ENCODE measurements around the gene STARD10.
A peak's percentile ranks its signal among the peaks of the same experiment; 100 is the strongest.
"Not testable (repeated sequence)": the region's sequence is repeated elsewhere in the genome, so short reads cannot be mapped to it uniquely, and the experiment has no call there.

STARD10 gene

GRCh38 chr11:72826191-72826941, 32.5 kb upstream of the STARD10 start:
- DNase-seq (ENCODE audit: low spot score), result no peak

DNA sequence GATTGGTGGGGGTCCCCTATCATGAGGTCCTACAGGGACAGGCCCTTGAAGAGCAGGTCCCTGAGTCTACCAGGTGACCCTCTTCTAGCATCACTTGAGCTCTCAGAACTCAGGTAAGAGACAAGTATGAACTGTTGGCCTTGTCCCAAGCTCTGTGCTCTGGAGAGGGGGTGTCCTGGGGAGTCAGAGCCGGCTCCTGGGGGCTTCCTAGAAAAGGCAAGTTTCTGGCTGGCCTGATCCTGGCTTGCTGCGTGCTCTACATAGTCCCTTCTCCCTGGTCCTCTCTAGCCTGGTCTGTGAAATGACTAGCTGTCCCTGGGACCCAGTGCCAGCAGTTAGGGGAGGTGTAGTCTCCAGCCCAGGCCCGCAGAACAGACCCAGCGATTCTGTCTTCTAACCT, 31.8 kb upstream of the STARD10 start:
- no peak for DNase-seq (ENCODE audit: low spot score)

DNA sequence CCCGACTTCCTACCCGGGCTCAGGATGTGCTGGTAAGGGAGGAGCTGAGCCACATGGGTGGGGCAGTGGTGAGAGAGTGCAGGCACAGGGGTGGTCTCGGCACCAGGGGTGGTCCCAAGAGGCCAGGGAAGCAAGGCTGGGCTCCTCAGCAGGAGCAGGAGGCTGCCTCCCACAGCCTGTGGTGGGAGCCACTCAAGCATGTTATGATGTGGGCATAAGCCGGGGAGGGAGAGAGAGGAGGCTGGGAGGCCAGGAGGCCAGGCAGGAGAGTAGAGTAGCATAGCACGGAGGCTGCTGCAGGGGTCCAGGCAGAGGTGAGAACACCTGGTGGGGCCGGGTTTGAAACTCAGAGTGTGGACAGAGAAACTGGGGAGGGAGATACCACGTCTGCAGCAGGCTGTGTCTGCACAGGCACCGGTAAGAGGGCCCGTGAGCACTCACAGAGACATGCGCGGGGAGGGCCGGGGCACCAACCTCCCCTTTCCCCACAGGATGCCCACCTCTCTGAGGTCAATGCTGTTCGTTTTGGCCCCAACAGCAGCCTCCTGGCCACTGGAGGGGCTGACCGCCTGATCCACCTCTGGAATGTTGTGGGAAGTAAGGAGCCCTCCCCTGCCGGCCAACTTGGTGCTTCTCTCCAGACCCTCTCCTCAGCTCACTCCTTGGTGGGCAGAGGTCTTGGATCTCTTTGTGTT, 31.1 kb upstream of the STARD10 start:
- DNase-seq (ENCODE audit: low spot score), result no peak

DNA sequence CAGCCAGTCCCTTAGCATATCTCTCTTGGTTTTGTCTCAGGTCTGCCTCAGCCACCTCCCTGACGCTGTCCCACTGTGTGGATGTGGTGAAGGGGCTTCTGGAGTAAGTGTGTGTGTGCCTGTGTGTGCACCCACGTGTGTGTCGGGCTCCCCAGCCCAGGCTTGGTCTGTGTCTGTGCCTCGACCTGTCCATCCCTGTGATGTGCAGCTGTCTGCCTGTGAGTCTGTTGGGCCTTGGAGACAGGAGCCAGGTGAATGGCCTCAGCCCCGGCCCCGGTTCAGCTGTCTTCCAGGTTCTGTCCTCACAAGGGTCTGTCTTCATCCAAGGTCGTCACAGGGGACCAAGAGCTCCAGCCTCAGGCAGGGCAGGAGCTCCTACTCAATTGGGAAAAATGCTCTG, 30.2 kb upstream of the STARD10 start:
- no peak for DNase-seq (ENCODE audit: low spot score)

GRCh38 chr11:72823105-72823804, 29.4 kb upstream of the STARD10 start:
- no peak for DNase-seq (ENCODE audit: low spot score)

GRCh38 chr11:72821920-72822799, 28.3 kb upstream of the STARD10 start:
- peak; percentile 88 for DNase-seq (ENCODE audit: low spot score)

- peak; percentile 40 for DNase-seq (ENCODE audit: low spot score)
Measured at GRCh38 chr11:72821221-72821919, 27.5 kb upstream of the STARD10 start.

GRCh38 chr11:72820439-72821139, 26.7 kb upstream of the STARD10 start:
- DNase-seq (ENCODE audit: low spot score), result no peak

- no peak for DNase-seq (ENCODE audit: low spot score)
Measured at GRCh38 chr11:72818971-72819370, 25.1 kb upstream of the STARD10 start.

DNA sequence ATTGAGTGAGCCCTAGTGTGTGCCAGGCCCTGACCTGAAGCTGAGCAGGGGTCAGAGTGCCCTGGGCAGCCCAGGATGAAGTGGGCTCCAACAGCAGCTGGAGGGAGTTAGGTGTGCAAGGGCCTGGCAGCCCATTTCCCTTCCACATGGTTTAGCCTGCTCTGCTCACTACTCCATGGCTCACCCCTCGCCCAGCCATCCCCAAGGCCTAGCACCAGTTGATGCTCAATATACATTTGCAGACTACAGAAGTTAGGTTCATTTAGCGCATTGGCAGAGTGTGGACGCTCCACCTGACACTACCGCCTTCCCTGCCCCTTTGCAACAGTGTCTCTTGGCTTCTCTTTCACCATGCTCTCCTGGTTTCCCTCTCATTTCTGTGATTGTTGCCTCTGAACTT, 24.1 kb upstream of the STARD10 start:
- DNase-seq (ENCODE audit: low spot score), result no peak

DNA sequence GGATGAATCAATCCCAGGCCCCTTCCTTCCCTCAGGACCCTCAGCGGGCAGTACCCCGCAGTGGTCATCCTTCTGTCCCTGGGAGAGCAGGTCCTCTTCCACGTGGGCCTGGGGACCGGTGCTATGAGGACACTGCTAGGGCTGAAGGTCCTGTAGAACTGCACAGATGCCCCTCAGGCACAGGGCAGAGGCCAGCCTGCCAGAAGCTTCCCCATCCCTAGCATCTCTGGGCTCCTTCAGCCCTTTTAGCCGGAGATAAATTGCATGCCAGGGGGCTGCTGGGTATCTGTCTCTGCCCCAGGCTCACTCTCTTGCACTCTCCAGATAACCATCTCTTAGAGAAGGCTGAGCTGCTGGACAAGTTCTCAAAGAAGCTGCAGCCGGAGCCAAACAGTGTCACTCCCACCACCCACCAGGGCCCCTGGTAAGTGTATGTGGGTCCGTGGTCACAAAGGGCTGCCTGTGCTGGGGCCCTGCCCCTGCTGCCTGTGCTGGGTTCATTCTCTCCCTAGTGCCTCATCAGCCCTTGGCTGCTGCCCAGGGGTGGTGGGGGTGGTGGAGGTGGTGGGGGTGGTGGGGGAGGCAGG, 22.6 kb upstream of the STARD10 start:
- no peak for DNase-seq (ENCODE audit: low spot score)

DNA sequence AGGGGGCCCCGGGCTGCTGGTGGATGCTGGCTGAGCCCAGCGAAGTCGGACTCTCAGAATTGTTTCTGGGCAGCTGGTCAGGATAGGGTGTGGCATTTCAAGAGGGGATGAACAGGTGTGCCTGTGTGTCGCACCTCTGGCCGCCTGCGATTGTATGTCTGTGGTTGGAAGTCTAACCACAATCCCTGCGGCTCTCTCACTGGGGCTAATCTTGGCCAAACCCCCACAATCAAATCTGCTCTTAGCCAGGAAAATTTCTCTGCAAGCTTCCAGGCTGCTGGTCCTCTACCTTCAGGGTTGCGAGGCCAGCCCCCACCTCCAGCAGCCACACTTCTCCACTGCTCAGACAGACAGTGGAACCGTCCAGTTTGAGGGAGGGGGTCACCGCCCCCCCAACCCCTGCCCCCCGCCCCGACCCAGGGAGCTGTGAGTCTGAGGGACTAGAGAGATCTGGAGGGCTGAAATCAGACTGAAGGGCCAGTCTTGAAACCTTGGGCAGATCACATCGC, 21.3 kb upstream of the STARD10 start:
- DNase-seq (ENCODE audit: low spot score), result peak; percentile 25

- DNase-seq (ENCODE audit: low spot score), result peak; percentile 81
Measured at GRCh38 chr11:72814286-72815109, 20.7 kb upstream of the STARD10 start, which contains the start of gene ATG16L2. Gene ATG16L2, plus strand, starts transcription at chr11:72814411. Its CDS starts 35 bp downstream, at chr11:72814446.

- peak; percentile 81 for DNase-seq (ENCODE audit: low spot score)
Measured at GRCh38 chr11:72813740-72814285, 20.0 kb upstream of the STARD10 start.

DNA sequence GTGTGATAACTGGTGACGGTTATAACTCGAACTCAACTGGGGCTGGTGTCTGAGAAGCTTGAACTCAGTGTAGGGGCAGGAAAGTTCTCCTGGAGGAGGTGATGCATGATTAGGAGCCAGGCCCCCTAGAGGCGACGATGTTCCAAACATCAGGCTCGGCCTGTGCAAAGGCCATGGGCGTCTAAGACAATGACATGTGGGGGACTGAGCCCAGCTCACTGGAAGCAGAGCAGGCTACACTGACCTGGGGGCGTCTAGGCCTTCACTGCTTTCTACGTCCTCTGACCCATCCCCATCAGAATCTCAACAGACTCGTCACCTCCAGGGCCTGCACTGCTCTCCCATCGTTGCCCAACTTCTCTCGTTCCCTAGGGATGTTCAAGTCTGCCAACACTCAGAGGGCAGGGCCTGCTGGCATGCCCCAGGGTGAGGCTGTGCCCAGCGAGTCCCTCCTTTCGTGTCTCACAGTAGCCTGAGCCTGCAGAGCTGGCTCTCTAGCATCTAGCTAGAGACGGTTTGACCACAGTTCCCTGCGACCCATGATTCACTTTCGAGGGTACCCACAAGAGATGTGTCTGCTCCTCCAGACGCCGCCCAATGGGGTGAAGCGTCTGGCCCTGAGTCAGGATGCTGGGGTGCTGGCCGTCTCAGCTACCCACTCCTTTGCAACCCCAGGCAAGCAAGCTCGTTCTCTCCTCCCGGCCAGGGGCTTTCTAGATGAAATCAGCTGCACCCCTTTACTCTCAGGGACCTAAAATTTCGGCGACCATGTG, 19.3 kb upstream of the STARD10 start:
- DNase-seq (ENCODE audit: low spot score), result peak; percentile 75

- no peak for DNase-seq (ENCODE audit: low spot score)
Measured at GRCh38 chr11:72812604-72812966, 18.7 kb upstream of the STARD10 start.

DNA sequence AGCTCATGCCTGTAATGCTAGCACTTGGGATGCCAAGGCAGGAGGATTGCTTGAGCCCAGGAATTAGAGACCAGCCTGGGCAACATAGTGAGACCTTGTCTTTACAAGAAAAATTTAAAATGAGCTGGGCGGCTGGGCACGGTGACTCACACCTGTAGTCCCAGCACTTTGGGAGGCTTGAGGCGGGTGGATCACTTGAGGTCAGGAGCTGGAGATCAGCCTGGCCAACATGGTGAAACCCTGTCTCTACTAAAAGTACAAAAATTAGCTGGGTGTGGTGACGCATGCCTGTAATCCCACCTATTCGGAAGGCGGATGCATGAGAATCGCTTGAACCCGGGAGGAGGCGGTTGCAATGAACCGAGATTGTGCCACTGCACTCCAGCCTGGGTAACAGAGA, 17.8 kb upstream of the STARD10 start:
- not testable (repeated sequence) for DNase-seq (ENCODE audit: low spot score)

DNA sequence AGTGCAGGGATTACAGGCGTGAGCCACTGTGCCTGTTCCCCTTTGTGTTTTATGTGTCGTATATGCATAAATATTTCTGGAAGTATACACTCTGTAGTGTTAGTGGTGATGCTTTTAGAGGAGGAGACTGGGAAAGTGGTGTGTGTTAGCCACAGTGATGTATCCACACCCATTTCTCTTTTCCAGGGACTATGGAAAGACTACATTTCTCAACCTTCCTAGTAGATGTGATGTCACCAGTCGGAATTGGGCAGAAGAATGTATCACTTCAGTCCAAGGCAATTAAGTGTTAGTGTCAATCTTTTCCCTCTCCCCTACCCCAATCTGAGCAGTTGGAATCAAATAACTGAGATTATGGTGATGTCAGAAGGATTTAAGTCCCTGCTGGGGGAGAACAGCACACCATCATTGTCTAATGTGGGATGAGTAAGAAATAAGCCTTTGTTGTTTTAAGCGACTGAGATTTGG, 14.5 kb upstream of the STARD10 start:
- no peak for DNase-seq (ENCODE audit: low spot score)
